Skeletal muscle cell (primary cell): ENCODE data around the gene SLC7A8.

Source experiments
- DNase-seq: peaks from one replicate; pipeline ENCODE4 v3.0.0-alpha.2; 2010; ENCODE audit warnings: low read depth
- H3K4me3 ChIP-seq: 2 replicates; pipeline ENCODE4 v1.5.1; 2011; ENCODE audit warnings: low read depth, mild to moderate bottlenecking, control low read depth, low read length, moderate library complexity

SLC7A8 gene

GRCh38 chr14:23139874-23140273, 43.6 kb downstream of the SLC7A8 start:
- no peak overlapping the region for H3K4me3 ChIP-seq
- no peak for DNase-seq

GRCh38 chr14:23137813-23138535, 45.5 kb downstream of the SLC7A8 start:
- no peak overlapping the region for H3K4me3 ChIP-seq
- DNase-seq: no peak

GRCh38 chr14:23137192-23137812, 46.2 kb downstream of the SLC7A8 start:
- no peak overlapping the region for H3K4me3 ChIP-seq

GRCh38 chr14:23136566-23137133, 46.8 kb downstream of the SLC7A8 start:
- H3K4me3 ChIP-seq: no peak overlapping the region
- DNase-seq: no peak

More at GRCh38 chr14:23137192-23137812, 46.2 kb downstream of the SLC7A8 start:
- DNase-seq: no peak

GRCh38 chr14:23132970-23133369, 50.5 kb downstream of the SLC7A8 start:
- no peak for DNase-seq
- H3K4me3 ChIP-seq: no peak overlapping the region

- no peak for DNase-seq
- no peak overlapping the region for H3K4me3 ChIP-seq
These were observed 52.0 kb downstream of the SLC7A8 start for GRCh38 chr14:23131482-23131881.

GRCh38 chr14:23130871-23131270, 52.6 kb downstream of the SLC7A8 start:
- DNase-seq: no peak
- H3K4me3 ChIP-seq: no peak overlapping the region

- no peak for DNase-seq
- H3K4me3 ChIP-seq: no peak overlapping the region
These were observed 53.6 kb downstream of the SLC7A8 start for GRCh38 chr14:23129759-23130316.

- DNase-seq: no peak
- H3K4me3 ChIP-seq: no peak overlapping the region
These were observed 54.3 kb downstream of the SLC7A8 start for GRCh38 chr14:23128969-23129758.

- H3K4me3 ChIP-seq: no peak overlapping the region
These were observed 55.6 kb downstream of the SLC7A8 start for GRCh38 chr14:23127861-23128260.

GRCh38 chr14:23126548-23127278, 56.7 kb downstream of the SLC7A8 start:
- DNase-seq: no peak
- no peak overlapping the region for H3K4me3 ChIP-seq

More at GRCh38 chr14:23127861-23128260, 55.6 kb downstream of the SLC7A8 start:
- no peak for DNase-seq

- no peak overlapping the region for H3K4me3 ChIP-seq
These were observed 57.4 kb downstream of the SLC7A8 start for GRCh38 chr14:23125933-23126524.

GRCh38 chr14:23125011-23125410, 58.4 kb downstream of the SLC7A8 start:
- no peak for DNase-seq
- H3K4me3 ChIP-seq: no peak overlapping the region

More at GRCh38 chr14:23125933-23126524, 57.4 kb downstream of the SLC7A8 start:
- DNase-seq: no peak

- no peak for DNase-seq
- no peak overlapping the region for H3K4me3 ChIP-seq
These were observed 59.0 kb downstream of the SLC7A8 start for GRCh38 chr14:23124337-23124954.

GRCh38 chr14:23123419-23123818, 60.0 kb downstream of the SLC7A8 start:
- DNase-seq: no peak
- H3K4me3 ChIP-seq: no peak overlapping the region

GRCh38 chr14:23122086-23122485, 61.4 kb downstream of the SLC7A8 start:
- H3K4me3 ChIP-seq: no peak overlapping the region
- no peak for DNase-seq

GRCh38 chr14:23121361-23121771, 62.1 kb downstream of the SLC7A8 start:
- no peak for DNase-seq

GRCh38 chr14:23120541-23121251, 62.8 kb downstream of the SLC7A8 start:
- no peak overlapping the region for H3K4me3 ChIP-seq
- DNase-seq: peak; percentile 36

More at GRCh38 chr14:23121361-23121771, 62.1 kb downstream of the SLC7A8 start:
- H3K4me3 ChIP-seq: no peak overlapping the region
